A673 (cell line): ENCODE results near the gene ZDHHC21.

Experiments used
- EZH2 ChIP-seq: fragments of 200-600 bp; sonication (generic); IDR thresholded peaks from 2 replicates; pipeline ENCODE4 v1.6.1; 2017; ENCODE audit warnings: borderline replicate concordance, low read depth, mild to moderate bottlenecking, mixed read lengths, antibody characterized with exemption, low read length; ENCODE audit not compliant: poor library complexity, severe bottlenecking
- TF ChIP-seq, protein P1 (sequence below): fragments of 300-800, 200-600 bp; sonication (generic); conservative IDR thresholded peaks from 2 replicates; pipeline ENCODE4 v1.5.1; 2017; ENCODE audit warnings: low read depth, mild to moderate bottlenecking, antibody characterized with exemption, low read length, moderate library complexity, mixed read lengths

DNA sequence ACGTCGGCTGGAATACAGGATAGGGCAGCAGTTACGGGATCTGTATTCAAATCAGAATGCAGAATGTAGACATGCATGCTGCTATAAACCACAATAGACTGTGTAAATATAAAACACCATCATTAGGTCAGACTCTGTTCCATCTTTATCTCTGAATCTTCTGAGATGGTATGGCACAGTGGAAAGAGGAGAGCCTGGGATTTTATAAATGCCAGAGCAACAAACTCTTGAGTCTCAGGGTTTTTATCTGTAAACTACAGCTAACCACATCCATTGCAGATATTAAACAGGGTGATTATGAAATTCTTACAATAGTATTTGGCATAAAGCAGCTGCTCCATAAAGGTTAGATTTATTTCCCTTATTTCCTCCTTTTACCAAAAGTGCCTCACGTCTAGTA is 108.7 kb downstream of the ZDHHC21 start:
- TF ChIP-seq EZH2 = no peak
- TF ChIP-seq, protein P1, sequence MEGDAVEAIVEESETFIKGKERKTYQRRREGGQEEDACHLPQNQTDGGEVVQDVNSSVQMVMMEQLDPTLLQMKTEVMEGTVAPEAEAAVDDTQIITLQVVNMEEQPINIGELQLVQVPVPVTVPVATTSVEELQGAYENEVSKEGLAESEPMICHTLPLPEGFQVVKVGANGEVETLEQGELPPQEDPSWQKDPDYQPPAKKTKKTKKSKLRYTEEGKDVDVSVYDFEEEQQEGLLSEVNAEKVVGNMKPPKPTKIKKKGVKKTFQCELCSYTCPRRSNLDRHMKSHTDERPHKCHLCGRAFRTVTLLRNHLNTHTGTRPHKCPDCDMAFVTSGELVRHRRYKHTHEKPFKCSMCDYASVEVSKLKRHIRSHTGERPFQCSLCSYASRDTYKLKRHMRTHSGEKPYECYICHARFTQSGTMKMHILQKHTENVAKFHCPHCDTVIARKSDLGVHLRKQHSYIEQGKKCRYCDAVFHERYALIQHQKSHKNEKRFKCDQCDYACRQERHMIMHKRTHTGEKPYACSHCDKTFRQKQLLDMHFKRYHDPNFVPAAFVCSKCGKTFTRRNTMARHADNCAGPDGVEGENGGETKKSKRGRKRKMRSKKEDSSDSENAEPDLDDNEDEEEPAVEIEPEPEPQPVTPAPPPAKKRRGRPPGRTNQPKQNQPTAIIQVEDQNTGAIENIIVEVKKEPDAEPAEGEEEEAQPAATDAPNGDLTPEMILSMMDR = no peak
